DMS153 treated with DMSO at 0.1 percent for 48 hours (cell line): Measurements from ENCODE around the gene TH.
"Not testable (repeated sequence)": the region's sequence is repeated elsewhere in the genome, so short reads cannot be mapped to it uniquely, and the experiment has no call there.

Experiments
- DNase-seq: peaks from one replicate; lab custom pipeline; 2025; ENCODE audit not compliant: unreplicated experiment; lab: John Stamatoyannopoulos, UW

Gene TH

GRCh38 chr11:2179516-2179915 is 7.9 kb upstream of the TH start:
- no peak for DNase-seq

GRCh38 chr11:2178906-2179494 is 7.4 kb upstream of the TH start:
- no peak for DNase-seq

- DNase-seq: not testable (repeated sequence)
These were observed 6.6 kb upstream of the TH start for GRCh38 chr11:2178055-2178773.

GRCh38 chr11:2177076-2177475 is 5.5 kb upstream of the TH start:
- DNase-seq: no peak

GRCh38 chr11:2176389-2176900 is 4.8 kb upstream of the TH start:
- DNase-seq: no peak

GRCh38 chr11:2175659-2176058 is 4.0 kb upstream of the TH start:
- DNase-seq: no peak

- no peak for DNase-seq
These were observed 2.7 kb upstream of the TH start for GRCh38 chr11:2174361-2174760.

- no peak for DNase-seq
These were observed 2.1 kb upstream of the TH start for GRCh38 chr11:2173761-2174160.

GRCh38 chr11:2173150-2173693 is 1.6 kb upstream of the TH start:
- no peak for DNase-seq

GRCh38 chr11:2172676-2173075 is 1.1 kb upstream of the TH start:
- no peak for DNase-seq

- DNase-seq: no peak
These were observed 1.7 kb downstream of the TH start for GRCh38 chr11:2169626-2170570.

- DNase-seq: no peak
These were observed 2.6 kb downstream of the TH start for GRCh38 chr11:2169005-2169378.

GRCh38 chr11:2168286-2169004 is 3.2 kb downstream of the TH start:
- DNase-seq: no peak

GRCh38 chr11:2167141-2168045 is 4.2 kb downstream of the TH start:
- DNase-seq: no peak

GRCh38 chr11:2166091-2166851 is 5.3 kb downstream of the TH start:
- no peak for DNase-seq

- DNase-seq: no peak
These were observed 6.0 kb downstream of the TH start for GRCh38 chr11:2165571-2165970.

- no peak for DNase-seq
These were observed 6.6 kb downstream of the TH start for GRCh38 chr11:2164861-2165555.

GRCh38 chr11:2164081-2164480 is 7.5 kb downstream of the TH start:
- DNase-seq: no peak
